ENCODE results near the gene UFC1. TPM values are rescaled to one million over a fixed set of nuclear protein-coding genes. Genes with fewer than 3 reads are reported as not detected.

Gene UFC1
- total and polyA plus RNA-seq, 2 donors (not counting 1 experiment from before 2014, with no cell fraction given): 91.0 to 128 TPM

GRCh38 chr1:161138431-161138830 lies 15.3 kb upstream of the UFC1 start:
- 85% methylated on average over 1 of the region's 1 CpG for WGBS (ENCODE audit: insufficient coverage)
- Mint-ChIP-seq H3K4me3 (no peak overlapping the region), H3K9me3 (ENCODE audit: insufficient read depth) (no peaks in the 10 kb centered on the region), H3K27ac (no peak overlapping the region), H3K27me3 (no peaks in the 10 kb centered on the region), H3K4me1 (peaks cover 11% of the 10 kb centered on the region)
- Histone ChIP-seq H3K4me1 (ENCODE audit: control insufficient read depth in 2 of 2, insufficient read depth in 2 of 2, low read length in 2 of 2) (peaks cover 5 to 6% of the 10 kb centered on the region in 2 donors), H3K79me2 (ENCODE audit: control insufficient read depth, insufficient read depth, low read length) (peaks cover 28% of the 10 kb centered on the region), H3K27ac (ENCODE audit: low read length in 2 of 2) (no peak overlapping the region), H3K9me3 (ENCODE audit: control extremely low read depth in 1 of 3, control insufficient read depth in 2 of 3, insufficient read depth in 1 of 3, low read length in 2 of 3) (no peaks in the 10 kb centered on the region), H3K4me3 (ENCODE audit: control extremely low read depth in 1 of 5, extremely low read depth in 1 of 5, insufficient read depth in 1 of 5, low read depth in 2 of 5, low read length in 4 of 5) (no peak overlapping the region), H4K20me1 (ENCODE audit: control insufficient read depth, insufficient read depth, low read length, poor library complexity, severe bottlenecking) (no peaks in the 10 kb centered on the region), H3K9ac (ENCODE audit: low read length) (no peak overlapping the region), H3K27me3 (replicated peaks in 1 of 4; ENCODE audit: control extremely low read depth in 1 of 4, control insufficient read depth in 3 of 4, insufficient read depth in 4 of 4, low read length in 3 of 4) (no peaks in the 10 kb centered on the region), H2AFZ (ENCODE audit: insufficient read depth, low read depth, low read length, poor library complexity, severe bottlenecking) (no peak overlapping the region), H3K4me2 (replicated peaks; ENCODE audit: low read depth, low read length, poor library complexity, severe bottlenecking) (no peak overlapping the region), H3K36me3 (replicated peaks in 1 of 2; ENCODE audit: control extremely low read depth in 1 of 2, control insufficient read depth in 1 of 2, extremely low read depth in 1 of 2, insufficient read depth in 2 of 2, low read length in 1 of 2) (no peaks in the 10 kb centered on the region)
- no peak for DNase-seq
- ATAC-seq (ENCODE audit: low read depth): no peak
- POLR2A ChIA-PET: no interaction called here
- TF ChIP-seq EZH2 (IDR thresholded peaks at IDR 0.05; ENCODE audit: borderline replicate concordance, insufficient read depth, low read depth, low read length, poor library complexity, severe bottlenecking): no peak
- TF ChIP-seq, protein P1, sequence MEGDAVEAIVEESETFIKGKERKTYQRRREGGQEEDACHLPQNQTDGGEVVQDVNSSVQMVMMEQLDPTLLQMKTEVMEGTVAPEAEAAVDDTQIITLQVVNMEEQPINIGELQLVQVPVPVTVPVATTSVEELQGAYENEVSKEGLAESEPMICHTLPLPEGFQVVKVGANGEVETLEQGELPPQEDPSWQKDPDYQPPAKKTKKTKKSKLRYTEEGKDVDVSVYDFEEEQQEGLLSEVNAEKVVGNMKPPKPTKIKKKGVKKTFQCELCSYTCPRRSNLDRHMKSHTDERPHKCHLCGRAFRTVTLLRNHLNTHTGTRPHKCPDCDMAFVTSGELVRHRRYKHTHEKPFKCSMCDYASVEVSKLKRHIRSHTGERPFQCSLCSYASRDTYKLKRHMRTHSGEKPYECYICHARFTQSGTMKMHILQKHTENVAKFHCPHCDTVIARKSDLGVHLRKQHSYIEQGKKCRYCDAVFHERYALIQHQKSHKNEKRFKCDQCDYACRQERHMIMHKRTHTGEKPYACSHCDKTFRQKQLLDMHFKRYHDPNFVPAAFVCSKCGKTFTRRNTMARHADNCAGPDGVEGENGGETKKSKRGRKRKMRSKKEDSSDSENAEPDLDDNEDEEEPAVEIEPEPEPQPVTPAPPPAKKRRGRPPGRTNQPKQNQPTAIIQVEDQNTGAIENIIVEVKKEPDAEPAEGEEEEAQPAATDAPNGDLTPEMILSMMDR (IDR thresholded peaks at IDR 0.05): no peak
- CTCF ChIA-PET: interaction anchor here (0.7 to 10.0 kb wide), 11 partner anchors 11 to 148 kb away, joined by 3 to 82 read pairs (median 6); partner anchors contain the start of genes ARHGAP30, KLHDC9, PPOX and TSTD1
- intact Hi-C loops (cut with micrococcal nuclease): loop anchor here (10.0 kb wide), 1 partner anchor 424 kb away; the partner anchor contains the start of gene CD48

GRCh38 chr1:161139766-161140165 lies 14.0 kb upstream of the UFC1 start:
- no peak overlapping the region for H3K27ac ChIP-seq (ENCODE audit: low read length in 2 of 2)
- POLR2A ChIA-PET: no interaction called here
- no peak overlapping the region for H3K4me3 ChIP-seq (ENCODE audit: control extremely low read depth in 1 of 5, extremely low read depth in 1 of 5, insufficient read depth in 1 of 5, low read depth in 2 of 5, low read length in 4 of 5)
- TF ChIP-seq, protein P1 (IDR thresholded peaks at IDR 0.05): peak; percentile 54
- TF ChIP-seq EZH2 (IDR thresholded peaks at IDR 0.05; ENCODE audit: borderline replicate concordance, insufficient read depth, low read depth, low read length, poor library complexity, severe bottlenecking): no peak
- no peaks in the 10 kb centered on the region for H3K4me1 ChIP-seq (ENCODE audit: control insufficient read depth in 2 of 2, insufficient read depth in 2 of 2, low read length in 2 of 2)
- H3K27me3 ChIP-seq (replicated peaks in 1 of 4; ENCODE audit: control extremely low read depth in 1 of 4, control insufficient read depth in 3 of 4, insufficient read depth in 4 of 4, low read length in 3 of 4): no peaks in the 10 kb centered on the region
- no peaks in the 10 kb centered on the region for H4K20me1 ChIP-seq (ENCODE audit: control insufficient read depth, insufficient read depth, low read length, poor library complexity, severe bottlenecking)
- H3K4me3 Mint-ChIP-seq: no peak overlapping the region
- DNase-seq (peak; percentile 62), ATAC-seq (ENCODE audit: low read depth) (peak; percentile 31)
- no peaks in the 10 kb centered on the region for H3K27me3 Mint-ChIP-seq
- intact Hi-C loops (cut with micrococcal nuclease): loop anchor here (1.0 to 10.0 kb wide), 3 partner anchors 142 to 425 kb away; partner anchors contain the start of gene CD48
- H3K4me1 Mint-ChIP-seq: peaks cover 11% of the 10 kb centered on the region
- CTCF ChIA-PET: interaction anchor here (0.7 to 10.0 kb wide), 16 partner anchors 15 to 425 kb away, joined by 3 to 82 read pairs (median 4); partner anchors contain the start of genes ARHGAP30, TSTD1 and USF1
- no peak overlapping the region for H3K9ac ChIP-seq (ENCODE audit: low read length)
- no peak overlapping the region for H3K4me2 ChIP-seq (replicated peaks; ENCODE audit: low read depth, low read length, poor library complexity, severe bottlenecking)
- no peaks in the 10 kb centered on the region for H3K9me3 Mint-ChIP-seq (ENCODE audit: insufficient read depth)
- WGBS (ENCODE audit: insufficient coverage): no CpG with 5 or more reads among the region's 1 CpG
- H2AFZ ChIP-seq (ENCODE audit: insufficient read depth, low read depth, low read length, poor library complexity, severe bottlenecking): no peak overlapping the region
- peaks cover 16% of the 10 kb centered on the region for H3K79me2 ChIP-seq (ENCODE audit: control insufficient read depth, insufficient read depth, low read length)
- no peaks in the 10 kb centered on the region for H3K36me3 ChIP-seq (replicated peaks in 1 of 2; ENCODE audit: control extremely low read depth in 1 of 2, control insufficient read depth in 1 of 2, extremely low read depth in 1 of 2, insufficient read depth in 2 of 2, low read length in 1 of 2)
- H3K9me3 ChIP-seq (ENCODE audit: control extremely low read depth in 1 of 3, control insufficient read depth in 2 of 3, insufficient read depth in 1 of 3, low read length in 2 of 3): no peaks in the 10 kb centered on the region
- H3K27ac Mint-ChIP-seq: no peak overlapping the region
